ENCODE results near the gene SERPINC1. TPM values are rescaled to one million over a fixed set of nuclear protein-coding genes. Genes with fewer than 3 reads are reported as not detected.

Gene SERPINC1
- total RNA-seq, 4 donors from 2014 or later = 0.51 TPM; not detected in 3

DNA sequence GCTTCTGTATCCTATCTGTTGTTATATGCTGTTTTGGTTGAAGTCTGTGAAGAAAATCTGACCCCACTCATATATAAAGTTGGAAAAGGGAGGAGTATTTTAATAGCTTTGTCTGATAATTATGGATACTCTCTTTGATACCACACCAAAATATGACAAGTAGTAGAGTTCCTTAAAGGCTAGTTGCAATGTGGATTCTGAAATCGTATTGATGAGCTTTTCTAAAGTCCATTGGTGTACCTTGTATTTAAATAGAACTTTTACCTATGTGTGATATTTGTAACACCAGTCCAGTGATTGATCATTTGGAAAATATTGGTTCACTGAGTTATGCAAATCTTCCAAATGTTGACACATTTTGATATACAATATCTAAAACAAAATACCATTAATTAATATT, 57.1 kb downstream of the SERPINC1 start:
- TF ChIP-seq, protein P1, sequence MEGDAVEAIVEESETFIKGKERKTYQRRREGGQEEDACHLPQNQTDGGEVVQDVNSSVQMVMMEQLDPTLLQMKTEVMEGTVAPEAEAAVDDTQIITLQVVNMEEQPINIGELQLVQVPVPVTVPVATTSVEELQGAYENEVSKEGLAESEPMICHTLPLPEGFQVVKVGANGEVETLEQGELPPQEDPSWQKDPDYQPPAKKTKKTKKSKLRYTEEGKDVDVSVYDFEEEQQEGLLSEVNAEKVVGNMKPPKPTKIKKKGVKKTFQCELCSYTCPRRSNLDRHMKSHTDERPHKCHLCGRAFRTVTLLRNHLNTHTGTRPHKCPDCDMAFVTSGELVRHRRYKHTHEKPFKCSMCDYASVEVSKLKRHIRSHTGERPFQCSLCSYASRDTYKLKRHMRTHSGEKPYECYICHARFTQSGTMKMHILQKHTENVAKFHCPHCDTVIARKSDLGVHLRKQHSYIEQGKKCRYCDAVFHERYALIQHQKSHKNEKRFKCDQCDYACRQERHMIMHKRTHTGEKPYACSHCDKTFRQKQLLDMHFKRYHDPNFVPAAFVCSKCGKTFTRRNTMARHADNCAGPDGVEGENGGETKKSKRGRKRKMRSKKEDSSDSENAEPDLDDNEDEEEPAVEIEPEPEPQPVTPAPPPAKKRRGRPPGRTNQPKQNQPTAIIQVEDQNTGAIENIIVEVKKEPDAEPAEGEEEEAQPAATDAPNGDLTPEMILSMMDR (IDR thresholded peaks at IDR 0.05; ENCODE audit: low read depth) = no peak

DNA sequence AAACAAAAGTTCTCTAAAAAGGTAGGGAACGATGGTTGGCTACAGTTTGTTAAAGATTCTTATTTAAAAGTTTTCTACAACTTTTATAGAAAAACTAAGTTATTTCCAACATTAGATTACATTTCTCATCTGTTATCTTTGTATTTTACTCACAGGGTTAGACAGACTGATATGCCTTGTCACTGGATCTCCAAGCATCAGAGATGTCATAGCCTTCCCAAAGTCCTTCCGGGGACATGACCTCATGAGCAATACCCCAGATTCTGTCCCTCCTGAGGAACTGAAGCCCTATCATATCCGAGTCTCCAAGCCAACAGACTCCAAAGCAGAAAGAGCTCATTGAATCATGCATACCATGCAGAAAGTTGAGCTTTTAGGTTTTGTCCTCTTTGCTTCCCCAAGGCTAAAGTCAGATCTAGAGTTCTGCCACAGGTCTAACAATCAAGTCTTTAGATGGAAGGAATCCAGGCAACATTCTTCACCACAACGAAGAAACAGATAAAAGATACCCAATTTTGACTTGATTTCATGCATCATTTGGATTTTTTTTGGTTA, 59.7 kb downstream of the SERPINC1 start:
- TF ChIP-seq, protein P1 (IDR thresholded peaks at IDR 0.05; ENCODE audit: low read depth) = no peak

- TF ChIP-seq, protein P1 (IDR thresholded peaks at IDR 0.05; ENCODE audit: low read depth) = no peak
Measured at GRCh38 chr1:173856903-173857302, 60.2 kb downstream of the SERPINC1 start.

- TF ChIP-seq, protein P1 (IDR thresholded peaks at IDR 0.05; ENCODE audit: low read depth) = no peak
Measured at GRCh38 chr1:173856014-173856413, 61.1 kb downstream of the SERPINC1 start.

Small RNA genes within 50 kb of the gene (small RNA-seq; reads per million reads assigned to genes)
- gene RNA5SP67 = not detected

Other genes starting within 250 kb of the SERPINC1 start
- under 1 TPM in 1 of 4 donors, not detected in 3; 0.34 TPM for gene ANKRD45, start 247.5 kb downstream of the SERPINC1 start, total RNA-seq
- 10 to 100 TPM; 27.7 to 45.2 (median 44.4) TPM for gene KLHL20, start 202.3 kb downstream of the SERPINC1 start, total RNA-seq
- gene DARS2, start 92.7 kb downstream of the SERPINC1 start, total RNA-seq = 10 to 100 TPM; 13.3 to 21.4 (median 15.6) TPM
- 1 to 10 TPM; 4.9 to 8.5 (median 6.2) TPM for gene CENPL, start 92.4 kb downstream of the SERPINC1 start, total RNA-seq
- gene GAS5, start 49.3 kb downstream of the SERPINC1 start, total RNA-seq = 100 to 1,000 TPM; 330 to 419 (median 355) TPM
- 10 to 100 TPM; 15.8 to 17.6 (median 17.2) TPM for gene ZBTB37, start 48.9 kb downstream of the SERPINC1 start, total RNA-seq
- gene RC3H1, start 105.0 kb upstream of the SERPINC1 start, total RNA-seq = 10 to 100 TPM; 28.0 to 35.2 (median 31.1) TPM
- 10 to 100 TPM; 39.9 to 77.4 (median 48.7) TPM for gene RABGAP1L, start 242.2 kb upstream of the SERPINC1 start, total RNA-seq